Pancreas (tissue), 10 donors: ENCODE measurements around the gene WASHC1. TPM values are rescaled to one million over a fixed set of nuclear protein-coding genes. Genes with fewer than 3 reads are reported as not detected.
A peak's percentile ranks its signal among the peaks of the same experiment; 100 is the strongest.
"Not testable (repeated sequence)": the region's sequence is repeated elsewhere in the genome, so short reads cannot be mapped to it uniquely, and the experiment has no call there.

Experiments used
- ATAC-seq, 4 donors: fragments of 200-7000 bp; cut with Tn5 transposase; one replicate each; pipeline versions ENCODE4 v1.8.0 to v1.9.1; 2020; ENCODE audit warnings: mild to moderate bottlenecking in 4 of 4, moderate library complexity in 4 of 4
- DNase-seq, 6 donors: peaks; one replicate each; pipeline ENCODE4 v3.0.0-alpha.2; 2020
- FAIRE-seq: peaks from 2 replicates; lab custom pipeline; 2012; peaks lifted over from hg19 to GRCh38; lab: Jason Lieb, UNC
- H3K27ac ChIP-seq, 4 donors: fragments of 200-600 bp; sonication (generic); 1 replicate in 3 of 4; 2 replicates in 1 of 4; pipeline versions ENCODE4 v1.5.0 to v1.8.0; 2020
- H3K27me3 ChIP-seq, 4 donors: fragments of 200-600 bp; one replicate each; pipeline ENCODE4 v1.8.0; 2021
- H3K36me3 ChIP-seq, 3 donors: fragments of 200-600 bp; sonication (generic) in 1 of 3; one replicate each; pipeline versions ENCODE4 v1.5.0 to v1.8.0; 2020 to 2021
- H3K4me1 ChIP-seq, 3 donors: fragments of 200-600 bp; one replicate each; pipeline ENCODE4 v1.8.0; 2021
- H3K4me3 ChIP-seq, 4 donors: fragments of 200-600 bp; sonication (generic) in 2 of 4; one replicate each; pipeline versions ENCODE4 v1.5.0 to v1.8.0; 2020 to 2021
- H3K9me3 ChIP-seq, 4 donors: fragments of 200-600 bp; one replicate each; pipeline ENCODE4 v1.8.0; 2021
- WGBS, 2 donors: extraction: QIAGEN DNeasy Blood & Tissue Kit; methylation state at CpG; one replicate each; pipeline ENCODE4 v1.1.7; 2013; 5-methylcytosine and 5-hydroxymethylcytosine counted together
- intact Hi-C, 3 donors: fragments of 100-400 bp; cut with DNase I; formaldehyde crosslinking; loops; one replicate each; pipeline versions ENCODE4 v1.11.1 to v1.14.2; 2022
- polyA plus RNA-seq, 2 donors: library from polyadenylated mRNA; stranded (reverse); fragments of 200-250 nt; gene quantifications; one replicate each; pipeline ENCODE4 v1.2.3, GENCODE V29; 2013
- total RNA-seq, 6 donors: library from RNA; stranded (reverse); fragmentation: NEBNext Ultra II Directional in 4 of 6; extraction: Animal tissue kit (Norgen Biotek cat#: 25700) in 4 of 6; gene quantifications; one replicate each; pipeline versions ENCODE4 v1.2.1 to v1.2.4, GENCODE V29; 2021 to 2023
- donor health status: healthy with polysubstance abuse.
- donor health status: DM: no; HTN: no; CAD: no; lungs with moderate emphysema.
- donor health status: DM: no; HTN: no; CAD: no.
- donor health status: control.
- donor health status: control.
- donor health status: Bipolar disorder and iron deficiency.
- donor health status: DM: yes; HTN: yes; CAD: no.
- donor health status: DM: no; HTN: no; CAD: no.
- donor health status: DM: no; HTN: no; CAD: no.
- donor health status: DM: yes; HTN: yes; CAD: no.

Gene WASHC1
- total and polyA plus RNA-seq, 8 donors = 5.0 to 88.2 (median 10.6) TPM

- H3K27me3 ChIP-seq, H3K4me1 ChIP-seq, ATAC-seq, FAIRE-seq, H3K9me3 ChIP-seq, H3K4me3 ChIP-seq, H3K27ac ChIP-seq, H3K36me3 ChIP-seq, intact Hi-C loops: not testable (repeated sequence)
- peak in 1 of 6 donors; percentile 38 for DNase-seq
- 83 to 91% methylated on average over 12 to 15 of the region's 16 CpGs for WGBS, 2 donors
Measured at GRCh38 chr9:45180-45878, 16.1 kb upstream of the WASHC1 start.

GRCh38 chr9:44416-44815 is 15.2 kb upstream of the WASHC1 start:
- H3K27me3 ChIP-seq, DNase-seq, H3K9me3 ChIP-seq, H3K4me3 ChIP-seq, H3K4me1 ChIP-seq, ATAC-seq, H3K27ac ChIP-seq, FAIRE-seq, H3K36me3 ChIP-seq, intact Hi-C loops: not testable (repeated sequence)
- WGBS, 2 donors = 67% methylated on average over 3 of the region's 3 CpGs

- H3K27ac ChIP-seq, DNase-seq, ATAC-seq, H3K36me3 ChIP-seq, H3K4me1 ChIP-seq, FAIRE-seq, intact Hi-C loops, H3K27me3 ChIP-seq, H3K9me3 ChIP-seq, H3K4me3 ChIP-seq: not testable (repeated sequence)
- WGBS, 2 donors = 71 to 89% methylated on average over 2 to 3 of the region's 3 CpGs
Measured at GRCh38 chr9:43636-44035, 14.4 kb upstream of the WASHC1 start.

- 63% methylated on average over 2 of the region's 3 CpGs for WGBS, 2 donors
- H3K27ac ChIP-seq, intact Hi-C loops, H3K4me3 ChIP-seq, H3K9me3 ChIP-seq, DNase-seq, H3K27me3 ChIP-seq, H3K36me3 ChIP-seq, FAIRE-seq, ATAC-seq, H3K4me1 ChIP-seq: not testable (repeated sequence)
Measured at GRCh38 chr9:43116-43515, 13.9 kb upstream of the WASHC1 start.

- H3K9me3 ChIP-seq, DNase-seq, FAIRE-seq, H3K4me1 ChIP-seq, H3K36me3 ChIP-seq, H3K27me3 ChIP-seq, ATAC-seq, H3K27ac ChIP-seq, intact Hi-C loops, H3K4me3 ChIP-seq: not testable (repeated sequence)
- 71 to 91% methylated on average over 2 of the region's 2 CpGs for WGBS, 2 donors
Measured at GRCh38 chr9:41819-42218, 12.6 kb upstream of the WASHC1 start.

GRCh38 chr9:41261-41676 is 12.0 kb upstream of the WASHC1 start:
- H3K9me3 ChIP-seq, H3K36me3 ChIP-seq, FAIRE-seq, H3K27me3 ChIP-seq, intact Hi-C loops, H3K4me1 ChIP-seq, H3K27ac ChIP-seq, H3K4me3 ChIP-seq: not testable (repeated sequence)
- peak in 1 of 4 donors; percentile 49 for ATAC-seq
- peak in 1 of 6 donors; percentile 25 for DNase-seq
- 65 to 83% methylated on average over 9 of the region's 9 CpGs for WGBS, 2 donors

GRCh38 chr9:32308-32707 is 3.1 kb upstream of the WASHC1 start:
- intact Hi-C loops, FAIRE-seq, DNase-seq, H3K4me3 ChIP-seq, H3K27ac ChIP-seq, H3K9me3 ChIP-seq, ATAC-seq, H3K36me3 ChIP-seq, H3K4me1 ChIP-seq, H3K27me3 ChIP-seq: not testable (repeated sequence)
- WGBS, 2 donors = 44 to 49% methylated on average over 5 of the region's 6 CpGs

GRCh38 chr9:28775-29174 is 481 bp downstream of the WASHC1 start:
- H3K4me1 ChIP-seq, H3K27ac ChIP-seq, FAIRE-seq, H3K9me3 ChIP-seq, intact Hi-C loops, ATAC-seq, H3K27me3 ChIP-seq, H3K36me3 ChIP-seq: not testable (repeated sequence)
- peak in 2 of 6 donors; percentile 14 to 34 for DNase-seq
- H3K4me3 ChIP-seq = peak overlapping the region in 1 of 4 donors; percentile 29
- 0% methylated on average over 13 to 14 of the region's 30 CpGs for WGBS, 2 donors

- H3K27ac ChIP-seq, H3K9me3 ChIP-seq, H3K36me3 ChIP-seq, H3K27me3 ChIP-seq, ATAC-seq, H3K4me3 ChIP-seq, intact Hi-C loops, FAIRE-seq, H3K4me1 ChIP-seq: not testable (repeated sequence)
- 95 to 96% methylated on average over 2 of the region's 9 CpGs for WGBS, 2 donors
- DNase-seq = peak in 2 of 6 donors; percentile 10 to 26
Measured at GRCh38 chr9:21621-22020, 7.6 kb downstream of the WASHC1 start.

GRCh38 chr9:16875-17274 is 12.4 kb downstream of the WASHC1 start:
- DNase-seq = peak in 2 of 6 donors; percentile 17 to 50
- ATAC-seq = not testable (repeated sequence)

GRCh38 chr9:14129-14809 is 15.0 kb downstream of the WASHC1 start:
- H3K27me3 ChIP-seq, H3K9me3 ChIP-seq, FAIRE-seq, intact Hi-C loops, H3K27ac ChIP-seq, H3K36me3 ChIP-seq, H3K4me1 ChIP-seq, ATAC-seq, H3K4me3 ChIP-seq: not testable (repeated sequence)
- 59 to 61% methylated on average over 7 of the region's 10 CpGs for WGBS, 2 donors
- DNase-seq = peak in 4 of 6 donors; percentile 11 to 84 (median 47)

More at GRCh38 chr9:16875-17274, 12.4 kb downstream of the WASHC1 start:
- H3K4me3 ChIP-seq, H3K27ac ChIP-seq, intact Hi-C loops, H3K36me3 ChIP-seq, H3K4me1 ChIP-seq, H3K9me3 ChIP-seq, H3K27me3 ChIP-seq, FAIRE-seq: not testable (repeated sequence)
- WGBS, 2 donors = 91 to 97% methylated on average over 4 of the region's 6 CpGs
